Dermis microvascular lymphatic vessel endothelial cell (primary cell): ENCODE measurements around the gene KDR. TPM values are rescaled to one million over a fixed set of nuclear protein-coding genes. Genes with fewer than 3 reads are reported as not detected.

Experiments used
- DNase-seq, 2 donors: peaks; one replicate each; pipeline versions ENCODE4 v3.0.0 to v3.0.0-alpha.2; 2010; ENCODE audit warnings: low read depth in 2 of 2
- total RNA-seq: library from RNA; depleted of rRNA; stranded (reverse); fragments of >200 nt; gene quantifications from 2 replicates; pipeline ENCODE4 v1.2.1, GENCODE V29; 2014

The KDR gene
- total RNA-seq, 1 donor from 2014 or later: 174 TPM

GRCh38 chr4:55079451-55080173, 45.8 kb downstream of the KDR start:
- peak in 1 of 2 donors; percentile 82 for DNase-seq

- DNase-seq: peak in 1 of 2 donors; percentile 87
Measured at GRCh38 chr4:55078987-55079386, 46.4 kb downstream of the KDR start.

- no peak for DNase-seq
Measured at GRCh38 chr4:55077577-55077976, 47.8 kb downstream of the KDR start.

DNA sequence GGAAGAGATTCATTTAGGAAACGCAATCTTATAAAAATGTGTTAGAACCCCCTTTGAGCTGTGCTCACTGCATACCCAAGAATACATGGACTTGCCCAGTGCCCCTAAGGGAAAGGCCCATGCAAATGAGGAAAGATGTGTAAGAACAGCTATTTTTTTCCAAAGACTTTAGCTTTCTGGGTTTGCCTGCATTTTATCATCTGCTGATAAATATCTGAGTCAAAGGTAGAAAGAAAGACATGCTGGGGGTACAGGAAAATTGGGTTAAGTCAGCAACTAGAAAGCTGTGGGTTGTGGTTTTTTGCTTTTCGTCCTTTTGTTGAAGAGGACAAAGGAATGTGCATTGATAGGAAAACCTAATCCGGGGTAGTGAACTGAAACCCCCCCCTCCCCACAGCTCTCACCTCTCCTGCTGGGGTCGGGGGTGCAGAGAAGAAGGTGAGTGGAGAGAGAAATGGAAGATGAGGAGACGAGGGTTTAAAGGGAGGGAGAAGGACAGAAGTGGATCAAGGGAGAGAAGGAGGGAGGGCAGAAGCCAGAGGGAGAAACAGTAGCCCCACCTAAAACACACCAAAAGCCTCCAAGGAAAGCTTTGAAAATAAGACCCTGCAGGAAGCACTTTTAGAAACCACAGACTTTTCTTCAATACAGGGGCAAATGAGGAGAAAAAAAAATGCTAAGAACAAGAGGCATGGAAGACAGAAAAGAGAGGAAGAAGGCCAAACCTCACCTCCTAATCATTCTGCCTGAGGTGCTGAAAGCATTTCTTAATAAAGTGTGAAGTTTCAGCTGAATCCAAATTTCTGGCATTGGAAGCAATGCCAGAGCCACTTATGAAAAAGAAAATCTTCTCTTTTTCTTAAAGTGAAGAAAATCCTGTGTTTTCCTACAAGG, 49.3 kb downstream of the KDR start:
- no peak for DNase-seq

- no peak for DNase-seq
Measured at GRCh38 chr4:55075376-55075775, 50.0 kb downstream of the KDR start.

DNA sequence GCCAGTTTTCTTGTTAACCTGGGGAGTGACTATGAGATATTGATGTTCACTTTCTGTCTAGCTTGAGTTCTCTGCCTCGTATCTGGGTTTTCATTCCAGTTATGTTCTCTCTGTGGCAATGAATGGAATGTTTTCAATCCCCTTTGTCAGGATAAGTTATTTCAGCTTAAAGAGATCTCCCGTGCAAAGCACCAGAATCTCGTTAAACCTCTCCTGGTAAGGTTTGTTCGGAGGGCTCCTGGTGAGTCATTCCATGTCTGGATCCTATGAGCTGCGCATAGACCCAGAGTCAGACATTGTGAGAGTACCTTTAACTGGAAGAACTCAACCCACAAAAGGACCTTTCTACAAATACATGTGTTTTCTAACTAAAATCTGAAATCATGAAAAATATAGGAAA, 51.0 kb downstream of the KDR start:
- peak in 1 of 2 donors; percentile 65 for DNase-seq

- peak in 1 of 2 donors; percentile 17 for DNase-seq
Measured at GRCh38 chr4:55071951-55072350, 53.4 kb downstream of the KDR start.

GRCh38 chr4:55069248-55069647, 56.1 kb downstream of the KDR start:
- peak in 1 of 2 donors; percentile 95 for DNase-seq

DNA sequence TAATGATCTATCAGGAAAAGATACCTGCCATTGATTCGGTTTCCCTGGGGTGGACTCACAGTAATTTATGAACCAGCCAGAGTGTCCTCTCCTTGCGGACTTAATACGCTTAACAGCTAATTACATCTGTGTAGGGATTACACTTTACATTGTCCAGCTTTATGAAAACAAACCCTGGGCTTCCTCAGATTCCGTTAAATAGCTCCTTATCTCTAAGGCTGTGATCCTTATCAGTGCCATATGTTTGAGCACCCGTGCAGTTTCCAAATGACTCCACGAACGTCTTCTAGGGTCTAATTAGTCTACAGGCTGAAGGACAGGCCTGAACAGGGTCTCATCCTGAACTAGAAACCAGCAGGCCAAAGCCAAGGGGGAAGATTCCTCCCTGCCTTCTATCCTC, 56.9 kb downstream of the KDR start:
- DNase-seq: peak in 1 of 2 donors; percentile 45

GRCh38 chr4:55066018-55066417, 59.4 kb downstream of the KDR start:
- no peak for DNase-seq

- DNase-seq: no peak
Measured at GRCh38 chr4:55055529-55055928, 69.9 kb downstream of the KDR start.

DNA sequence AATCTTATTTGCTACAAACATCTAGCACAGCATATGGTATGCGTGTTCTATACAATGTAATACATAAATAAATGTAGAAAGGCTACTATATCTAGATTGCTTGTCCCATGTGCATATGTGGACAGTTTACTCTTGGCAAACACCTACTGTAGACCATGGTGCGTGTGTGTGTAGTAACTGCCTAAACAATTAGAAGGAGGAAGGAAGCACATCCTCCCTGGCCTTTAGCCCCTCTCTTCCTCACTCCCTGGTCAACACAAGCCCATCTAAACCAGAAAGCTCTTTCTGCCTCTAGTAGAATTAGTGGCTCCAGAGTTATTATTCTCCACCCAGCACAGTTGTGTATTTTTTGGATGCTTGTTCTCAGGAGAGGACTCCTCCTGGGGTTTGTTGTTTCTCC, 73.9 kb downstream of the KDR start:
- DNase-seq: peak; percentile 83

GRCh38 chr4:55050418-55050950, 74.9 kb downstream of the KDR start:
- no peak for DNase-seq

- DNase-seq: peak; percentile 67 to 77
Measured at GRCh38 chr4:55038176-55038890, 87.1 kb downstream of the KDR start.

DNA sequence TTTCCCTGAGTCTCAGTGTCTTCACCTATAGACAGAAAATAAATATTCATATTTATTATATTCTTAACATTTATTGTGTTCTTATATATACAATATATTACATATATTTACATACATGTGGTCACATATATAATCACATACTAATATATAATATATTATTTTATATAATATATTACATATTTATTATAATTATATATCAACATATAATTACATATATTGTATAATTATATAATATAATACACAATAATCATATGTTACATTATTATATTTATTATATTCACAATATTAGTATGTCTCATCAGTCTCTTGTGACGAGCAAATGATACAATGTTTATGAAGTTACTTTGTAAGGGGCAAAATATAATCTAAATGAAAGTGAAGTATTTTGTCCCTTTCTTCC, 87.7 kb downstream of the KDR start:
- DNase-seq: no peak

DNA sequence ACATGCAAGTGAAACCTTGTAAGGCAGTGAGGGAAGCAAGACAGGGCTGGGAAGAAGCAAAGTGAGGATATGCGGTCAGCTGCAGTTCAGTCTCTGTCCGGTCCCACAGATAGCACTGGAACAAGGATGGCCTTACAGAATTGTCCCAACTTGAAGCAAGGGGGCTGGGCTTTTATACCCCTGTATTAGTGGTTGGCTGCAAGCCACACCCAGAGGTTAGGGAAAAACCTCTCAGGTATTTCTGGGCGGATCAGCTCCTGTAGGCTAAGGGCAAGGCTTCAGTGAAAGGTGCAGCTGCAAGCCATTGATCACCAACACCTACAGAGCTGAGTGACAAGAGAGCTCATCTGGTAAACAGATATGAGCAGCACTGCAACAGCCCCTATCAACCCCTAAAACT, 89.0 kb downstream of the KDR start:
- no peak for DNase-seq

DNA sequence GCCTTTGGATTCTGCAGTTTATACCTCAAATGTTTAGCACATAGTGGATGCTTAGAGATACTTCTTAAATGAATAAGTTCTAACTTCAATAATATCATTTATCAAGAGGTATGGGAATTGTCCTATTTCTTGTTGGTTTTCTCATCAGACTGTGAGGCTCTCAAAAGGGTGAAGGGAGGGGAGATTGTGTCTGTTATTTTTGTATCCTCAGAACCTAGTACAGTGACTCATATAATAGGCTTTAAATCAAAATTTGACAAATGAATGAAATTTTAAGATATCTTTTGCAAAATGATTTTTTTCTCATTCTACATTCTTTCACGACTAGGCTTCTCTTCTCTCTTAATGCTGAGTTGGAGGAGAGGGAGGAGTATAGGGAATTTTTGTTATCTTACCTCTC, 89.5 kb downstream of the KDR start:
- DNase-seq: no peak

- peak in 1 of 2 donors; percentile 22 for DNase-seq
Measured at GRCh38 chr4:55033296-55033695, 92.1 kb downstream of the KDR start.

GRCh38 chr4:55032788-55033187, 92.6 kb downstream of the KDR start:
- DNase-seq: no peak

DNA sequence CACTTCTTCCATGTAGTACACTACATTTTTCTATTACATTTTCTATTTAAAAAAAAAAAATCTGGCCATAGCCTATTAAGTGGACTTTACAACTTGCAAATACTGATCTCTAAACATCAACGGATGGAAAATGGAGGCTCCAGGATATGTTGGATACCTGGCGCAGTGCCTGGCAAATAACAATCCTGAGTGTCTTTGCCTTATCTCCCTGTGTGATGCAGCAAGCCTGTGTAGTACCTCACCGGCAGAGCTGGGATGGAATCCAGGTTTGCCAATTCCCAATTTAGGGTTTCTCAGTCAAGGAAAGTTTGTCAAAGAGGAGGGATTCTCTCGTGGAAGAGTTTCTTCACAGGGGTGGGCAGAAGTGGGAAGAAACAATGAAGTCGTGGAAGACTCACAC, 93.2 kb downstream of the KDR start:
- no peak for DNase-seq

DNA sequence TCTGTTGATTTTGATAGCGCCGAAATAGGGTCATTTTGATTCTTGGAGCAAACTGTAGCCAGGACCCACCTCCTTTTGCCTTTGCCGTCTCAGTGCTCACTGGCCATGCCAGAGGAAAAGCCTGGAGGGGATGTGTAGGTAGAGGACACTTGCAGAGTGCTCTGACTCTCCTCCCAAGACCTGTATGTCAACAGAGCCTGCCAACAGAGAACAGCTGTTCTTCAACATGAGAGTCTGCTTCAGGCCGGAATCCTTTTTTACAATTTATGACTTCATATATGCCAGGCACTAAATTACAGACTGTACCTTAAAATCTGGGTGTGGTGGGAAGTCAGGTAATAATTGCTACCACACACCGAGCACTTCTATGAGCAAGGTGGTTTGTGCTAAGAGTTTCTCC, 94.2 kb downstream of the KDR start:
- DNase-seq: no peak

GRCh38 chr4:55030589-55030988, 94.8 kb downstream of the KDR start:
- DNase-seq: no peak
